ENCODE data around the gene RERE. TPM values are rescaled to one million over a fixed set of nuclear protein-coding genes. Genes with fewer than 3 reads are reported as not detected.

RERE gene
- total RNA-seq, 1 experiment from 2014 or later = 217 TPM

GRCh38 chr1:8329858-8330257 lies 487.6 kb downstream of the RERE start:
- in situ Hi-C loops (cut with HindIII; ENCODE audit: low pct_unique_long_range_greater_than_20kb, low sequenced_read_pairs) (no loop called here), intact Hi-C loops (cut with micrococcal nuclease; ENCODE audit: unreplicated experiment) (no loop called here)
- no peak for TF ChIP-seq REST (IDR thresholded peaks at IDR 0.05; ENCODE audit: insufficient read depth in 1 of 2, low read depth in 2 of 2, low read length in 1 of 2)
- no peak for TF ChIP-seq TCF7L2 (IDR thresholded peaks at IDR 0.05; ENCODE audit: low read depth, low read length)
- no peak for TF ChIP-seq CTCF (IDR thresholded peaks at IDR 0.05)
- TF ChIP-seq POLR2AphosphoS5 (IDR thresholded peaks at IDR 0.05; ENCODE audit: low read depth, low read length) = no peak
- no peak for TF ChIP-seq SIN3A (IDR thresholded peaks at IDR 0.05; ENCODE audit: borderline replicate concordance, insufficient read depth, low read depth, low read length)
- Histone ChIP-seq H3K4me1 (ENCODE audit: control insufficient read depth, insufficient read depth, low read length) (no peaks in the 10 kb centered on the region), H3K4me3 (ENCODE audit: low read depth in 2 of 2, low read length in 2 of 2) (no peak overlapping the region), H3K27ac (ENCODE audit: low read length) (no peak overlapping the region), H3K27me3 (ENCODE audit: control insufficient read depth, insufficient read depth, low read length) (no peaks in the 10 kb centered on the region), H3K9me3 (ENCODE audit: control insufficient read depth, insufficient read depth, low read depth, low read length) (no peaks in the 10 kb centered on the region), H3K36me3 (ENCODE audit: control insufficient read depth, insufficient read depth, low read length) (peaks cover 2% of the 10 kb centered on the region; the same call in 1 of the 2 replicates)
- ATAC-seq (no peak), DNase-seq (ENCODE audit: low read depth, low spot score) (no peak)
- CTCF ChIA-PET = no interaction called here
- no TSS peak for BruUV-seq (replicated peaks)
- POLR2A ChIA-PET = no interaction called here

DNA sequence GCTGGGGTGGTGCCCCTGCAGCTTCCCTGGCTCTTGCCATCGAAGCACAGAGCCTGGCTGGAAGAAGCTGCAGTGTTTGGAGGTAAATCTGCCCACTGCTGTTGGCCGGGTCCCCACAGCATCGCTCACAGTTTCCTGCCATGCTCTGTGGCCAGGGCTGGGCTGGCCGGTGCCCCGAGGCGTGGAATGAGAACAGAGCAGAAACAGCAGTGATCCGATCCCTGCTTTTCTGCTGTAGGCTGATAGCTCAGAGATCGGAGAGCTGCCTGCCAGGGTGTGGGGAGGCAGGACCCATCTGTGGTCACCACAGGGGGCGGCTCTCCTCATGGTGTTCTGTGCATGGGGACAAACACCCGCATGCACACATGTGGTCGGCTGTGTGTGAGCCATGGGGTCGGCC lies 488.0 kb downstream of the RERE start:
- Histone ChIP-seq H3K36me3 (ENCODE audit: control insufficient read depth, insufficient read depth, low read length) (peaks cover 2% of the 10 kb centered on the region; the same call in 1 of the 2 replicates), H3K27ac (ENCODE audit: low read length) (no peak overlapping the region), H3K27me3 (ENCODE audit: control insufficient read depth, insufficient read depth, low read length) (no peaks in the 10 kb centered on the region), H3K9me3 (ENCODE audit: control insufficient read depth, insufficient read depth, low read depth, low read length) (no peaks in the 10 kb centered on the region), H3K4me3 (ENCODE audit: low read depth in 2 of 2, low read length in 2 of 2) (no peak overlapping the region), H3K4me1 (ENCODE audit: control insufficient read depth, insufficient read depth, low read length) (no peaks in the 10 kb centered on the region)
- peak; percentile 60 for ATAC-seq
- TF ChIP-seq REST (IDR thresholded peaks at IDR 0.05; ENCODE audit: insufficient read depth in 1 of 2, low read depth in 2 of 2, low read length in 1 of 2) (no peak), SIN3A (IDR thresholded peaks at IDR 0.05; ENCODE audit: borderline replicate concordance, insufficient read depth, low read depth, low read length) (no peak), CTCF (IDR thresholded peaks at IDR 0.05) (no peak), TCF7L2 (IDR thresholded peaks at IDR 0.05; ENCODE audit: low read depth, low read length) (no peak), POLR2AphosphoS5 (IDR thresholded peaks at IDR 0.05; ENCODE audit: low read depth, low read length) (no peak)
- ChIA-PET POLR2A (no interaction called here), CTCF (no interaction called here)
- BruUV-seq (replicated peaks) = no TSS peak
- intact Hi-C loops (cut with micrococcal nuclease; ENCODE audit: unreplicated experiment) (no loop called here), in situ Hi-C loops (cut with HindIII; ENCODE audit: low pct_unique_long_range_greater_than_20kb, low sequenced_read_pairs) (no loop called here)
- no peak for DNase-seq (ENCODE audit: low read depth, low spot score)

Measured in Panc1 (cell line).